ENCODE measurements around the gene IDNK. TPM values are rescaled to one million over a fixed set of nuclear protein-coding genes. Genes with fewer than 3 reads are reported as not detected.

Gene IDNK
- total and polyA plus RNA-seq, 2 of the 4 experiments (the other 2 are of a cell fraction): 1.4 to 2.3 TPM

- no peak overlapping the region for H3K56ac ChIP-seq (ENCODE audit: extremely low read depth, insufficient read depth, low read length)
- no peak overlapping the region for H4K8ac ChIP-seq (ENCODE audit: low read depth in 2 of 2, low read length in 2 of 2)
- H3K79me1 ChIP-seq (ENCODE audit: low read depth in 1 of 2, low read length in 2 of 2): peaks cover 3 to 11% of the 10 kb centered on the region in 2 experiments; a peak in 2 of 4 replicates
- H3K9ac ChIP-seq (ENCODE audit: low read depth, low read length): no peak overlapping the region
- H2BK120ac ChIP-seq (ENCODE audit: low read depth, low read length): no peak overlapping the region
- in situ Hi-C loops (cut with MboI; ENCODE audit: low sequenced_read_pairs): loop anchor here (10.0 kb wide), 1 partner anchor 294 kb away; no protein-coding TSS in a partner anchor
- intact Hi-C loops (cut with micrococcal nuclease): loop anchor here (1.0 to 2.0 kb wide), 2 partner anchors 28 to 292 kb away; no protein-coding TSS in a partner anchor
- H4K20me1 ChIP-seq (ENCODE audit: insufficient read depth, low read length): no peaks in the 10 kb centered on the region
- no peak overlapping the region for H2BK15ac ChIP-seq (ENCODE audit: low read depth, low read length)
- no peak overlapping the region for H2BK20ac ChIP-seq (ENCODE audit: low read depth, low read length)
- no peak overlapping the region for H2AK5ac ChIP-seq (ENCODE audit: low read depth, low read length)
- CTCF ChIA-PET: interaction anchor here (0.6 to 1.5 kb wide), 9 partner anchors 10 to 1061 kb away, joined by 3 to 8 read pairs (median 4); partner anchors contain the start of gene KIF27
- dilution Hi-C loops (cut with HindIII; ENCODE audit: low sequenced_read_pairs, unreplicated experiment): no loop called here
- ATAC-seq (ENCODE audit: low read depth) (no peak), DNase-seq (peak; percentile 52)
- H3K4me3 ChIP-seq (ENCODE audit: insufficient read depth, low read depth, low read length): no peak overlapping the region
- no peak overlapping the region for H2AK9ac ChIP-seq (replicated peaks; ENCODE audit: low read depth, low read length, poor library complexity)
- TF ChIP-seq BHLHE40 (IDR thresholded peaks at IDR 0.05; ENCODE audit: low read depth, low read length) (no peak), SMC3 (IDR thresholded peaks at IDR 0.05; ENCODE audit: low read depth, low read length) (peak; percentile 70), ELK1 (IDR thresholded peaks at IDR 0.05; ENCODE audit: borderline replicate concordance, low read depth, low read length) (no peak), CTCF (conservative IDR thresholded peaks at IDR 0.05; ENCODE audit: low read depth, low read length) (peak; percentile 66), FOS (IDR thresholded peaks at IDR 0.05; ENCODE audit: low read depth, low read length) (no peak), MAZ (IDR thresholded peaks at IDR 0.05; ENCODE audit: borderline replicate concordance, low read depth, low read length) (no peak), RAD21 (IDR thresholded peaks at IDR 0.05; ENCODE audit: low read length) (peak; percentile 62), POLR2A (IDR thresholded peaks at IDR 0.05; ENCODE audit: low read depth, low read length) (no peak), RCOR1 (IDR thresholded peaks at IDR 0.05; ENCODE audit: insufficient replicate concordance, low read length) (no peak), NFE2L2 (IDR thresholded peaks at IDR 0.05; ENCODE audit: low read depth, low read length) (no peak), MXI1 (IDR thresholded peaks at IDR 0.05; ENCODE audit: borderline replicate concordance, low read depth, low read length) (no peak), RFX5 (IDR thresholded peaks at IDR 0.05; ENCODE audit: low read depth, low read length) (no peak), CEBPB (IDR thresholded peaks at IDR 0.05; ENCODE audit: low read depth, low read length) (peak; percentile 20; the same call in 1 of the 2 replicates), USF2 (IDR thresholded peaks at IDR 0.05; ENCODE audit: low read depth, low read length) (no peak)
- no peaks in the 10 kb centered on the region for H3K9me1 ChIP-seq (ENCODE audit: insufficient read depth, low read length)
- peak overlapping the region; percentile 72 for H2AFZ ChIP-seq (replicated peaks; ENCODE audit: low read length, poor library complexity)
- no peak overlapping the region for H4K5ac ChIP-seq (ENCODE audit: low read depth, low read length)
- H3K4me2 ChIP-seq (ENCODE audit: low read depth, low read length): no peak overlapping the region; the same call in 1 of the 2 replicates
- no peak overlapping the region for H2BK5ac ChIP-seq (ENCODE audit: low read depth, low read length, poor library complexity, severe bottlenecking)
- H3K4me1 ChIP-seq (ENCODE audit: control insufficient read depth, insufficient read depth, low read length): peaks cover 3% of the 10 kb centered on the region; the same call in 1 of the 2 replicates
- H3K14ac ChIP-seq (replicated peaks; ENCODE audit: low read depth, low read length): no peak overlapping the region
- WGBS, 2 experiments (ENCODE audit: extremely low coverage in 2 of 2, insufficient read length in 1 of 2): 0% methylated on average over 4 of the region's 7 CpGs; no CpG with 5 or more reads in 1 of the 2 experiments
- no TSS peak for BruUV-seq (replicated peaks)
- no peak overlapping the region for H3K4ac ChIP-seq (ENCODE audit: low read depth, low read length)
- no peak overlapping the region for H3K18ac ChIP-seq (ENCODE audit: low read depth, low read length)
- no peaks in the 10 kb centered on the region for H3K27me3 ChIP-seq (ENCODE audit: control insufficient read depth, insufficient read depth, low read length)
- no peak overlapping the region for H3K23ac ChIP-seq (ENCODE audit: low read depth, low read length)
- H4K91ac ChIP-seq (ENCODE audit: insufficient read depth, low read depth, low read length): no peak overlapping the region
- POLR2A ChIA-PET (ENCODE audit: unreplicated experiment): no interaction called here
- H3K27ac ChIP-seq (ENCODE audit: insufficient read depth, low read length): no peak overlapping the region
- no peaks in the 10 kb centered on the region for H3K9me3 ChIP-seq (ENCODE audit: control insufficient read depth, insufficient read depth, low read length)
- H3K36me3 ChIP-seq (ENCODE audit: control insufficient read depth, insufficient read depth, low read length): no peaks in the 10 kb centered on the region
Measured at GRCh38 chr9:83620841-83621636, 1.9 kb upstream of the IDNK start.
